ENCODE measurements around the gene PSEN2.

The PSEN2 gene

DNA sequence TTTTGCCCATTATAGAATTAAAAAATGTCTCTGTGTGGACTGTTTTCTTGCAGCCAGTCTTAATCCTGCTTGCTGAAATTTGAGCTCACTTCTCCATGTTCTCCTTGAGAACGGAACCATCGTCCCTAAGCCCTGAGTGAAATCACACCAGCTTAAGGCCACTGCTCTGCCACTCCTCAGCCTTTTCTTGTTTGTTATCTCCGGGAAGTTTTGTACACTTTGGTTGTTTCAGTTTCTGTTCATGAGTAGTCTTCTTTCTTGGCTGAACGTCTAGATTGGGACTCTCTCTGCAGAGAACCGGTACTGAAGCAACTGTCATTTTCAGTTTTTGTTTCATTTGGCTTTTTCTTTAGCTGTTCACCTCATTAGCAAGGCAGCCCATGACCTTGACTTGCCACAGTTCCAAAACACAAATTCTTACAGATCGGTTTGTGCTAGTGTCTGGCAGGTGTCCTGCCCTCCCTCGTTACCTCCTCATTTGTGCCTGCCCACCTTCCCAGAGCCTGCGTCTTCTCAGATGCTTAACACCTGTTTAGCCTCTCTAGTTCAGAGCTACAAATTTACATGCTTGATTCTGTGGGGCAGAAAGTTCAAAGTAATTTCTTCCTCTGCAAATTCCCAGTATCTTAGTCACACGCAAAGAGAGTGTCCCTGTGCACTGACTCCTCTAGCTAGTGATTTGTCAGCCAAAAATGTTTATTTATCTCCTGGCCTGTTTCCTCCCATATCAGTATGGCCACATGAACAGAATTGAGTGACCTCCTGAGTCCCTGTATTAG is 12.4 kb downstream of the PSEN2 start:
- H2AFZ ChIP-seq (ENCODE audit: low read depth, low read length) = peak overlapping the region; percentile 89
- H3K27me3 ChIP-seq (ENCODE audit: low read depth, low read length) = no peaks in the 10 kb centered on the region
- peak overlapping the region; percentile 47 for H3K9ac ChIP-seq (ENCODE audit: low read length)
- H3K4me1 ChIP-seq (ENCODE audit: low read length) = peaks cover 29% of the 10 kb centered on the region
- peak overlapping the region; percentile 68 for H3K4me3 ChIP-seq (ENCODE audit: low read length)
- TF ChIP-seq CTCF (IDR thresholded peaks at IDR 0.05; ENCODE audit: low read depth, low read length) (no peak), EZH2phosphoT487 (IDR thresholded peaks at IDR 0.05; ENCODE audit: low read depth) (no peak)
- H3K36me3 ChIP-seq (replicated peaks; ENCODE audit: low read depth, low read length) = no peaks in the 10 kb centered on the region
- H3K79me2 ChIP-seq (ENCODE audit: low read length) = no peaks in the 10 kb centered on the region
- H3K9me3 ChIP-seq (ENCODE audit: insufficient read depth, low read length) = no peaks in the 10 kb centered on the region
- H3K4me2 ChIP-seq (ENCODE audit: low read length) = peak overlapping the region; percentile 93
- peak overlapping the region; percentile 83 for H3K27ac ChIP-seq (ENCODE audit: low read length)
- no peaks in the 10 kb centered on the region for H4K20me1 ChIP-seq (ENCODE audit: insufficient read depth, low read length)

- H3K9ac ChIP-seq (ENCODE audit: low read length) = no peak overlapping the region
- H3K36me3 ChIP-seq (replicated peaks; ENCODE audit: low read depth, low read length) = no peaks in the 10 kb centered on the region
- H3K9me3 ChIP-seq (ENCODE audit: insufficient read depth, low read length) = no peaks in the 10 kb centered on the region
- H3K4me3 ChIP-seq (ENCODE audit: low read length) = 0 out of 2 replicates have a peak overlapping the region, but pooled peaks have one; percentile 68
- H3K4me1 ChIP-seq (ENCODE audit: low read length) = peaks cover 29% of the 10 kb centered on the region
- no peak for TF ChIP-seq CTCF (IDR thresholded peaks at IDR 0.05; ENCODE audit: low read depth, low read length)
- no peak for TF ChIP-seq EZH2phosphoT487 (IDR thresholded peaks at IDR 0.05; ENCODE audit: low read depth)
- H2AFZ ChIP-seq (ENCODE audit: low read depth, low read length) = no peak overlapping the region
- H3K27ac ChIP-seq (ENCODE audit: low read length) = peak overlapping the region; percentile 83; the same call in 1 of the 2 replicates
- peak overlapping the region; percentile 93 for H3K4me2 ChIP-seq (ENCODE audit: low read length)
- H4K20me1 ChIP-seq (ENCODE audit: insufficient read depth, low read length) = no peaks in the 10 kb centered on the region
- no peaks in the 10 kb centered on the region for H3K79me2 ChIP-seq (ENCODE audit: low read length)
- H3K27me3 ChIP-seq (ENCODE audit: low read depth, low read length) = no peaks in the 10 kb centered on the region
Measured at GRCh38 chr1:226883630-226884029, 13.2 kb downstream of the PSEN2 start.

DNA sequence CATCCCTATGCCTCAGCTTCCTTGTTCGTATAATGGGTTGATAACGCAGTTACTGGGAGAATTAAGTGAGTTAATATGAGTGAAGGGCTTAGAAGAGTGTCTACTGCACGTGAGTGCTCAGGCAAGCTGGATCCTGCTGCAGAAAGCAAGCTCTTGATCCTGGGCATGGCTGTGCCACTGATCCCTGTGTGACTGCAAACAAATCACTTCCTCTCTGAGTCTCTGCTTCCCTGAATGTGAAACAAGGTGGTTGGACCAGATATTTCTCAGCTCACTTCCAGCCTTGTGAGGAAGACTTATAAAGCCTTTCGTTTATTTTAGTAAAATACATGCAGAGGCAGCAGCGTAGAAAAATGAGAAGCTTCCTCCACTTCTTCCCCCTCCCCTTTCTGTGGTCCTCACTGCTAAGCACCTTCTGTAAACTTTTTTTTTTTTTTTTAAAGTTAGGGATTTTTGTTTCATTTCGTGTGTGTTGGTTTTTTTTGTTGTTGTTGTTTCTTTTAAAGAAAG is 13.8 kb downstream of the PSEN2 start:
- Histone ChIP-seq H3K27ac (ENCODE audit: low read length) (no peak overlapping the region), H4K20me1 (ENCODE audit: insufficient read depth, low read length) (no peaks in the 10 kb centered on the region), H3K4me1 (ENCODE audit: low read length) (peaks cover 29% of the 10 kb centered on the region), H3K4me2 (ENCODE audit: low read length) (no peak overlapping the region), H3K9ac (ENCODE audit: low read length) (no peak overlapping the region), H3K36me3 (replicated peaks; ENCODE audit: low read depth, low read length) (no peaks in the 10 kb centered on the region), H2AFZ (ENCODE audit: low read depth, low read length) (no peak overlapping the region), H3K9me3 (ENCODE audit: insufficient read depth, low read length) (no peaks in the 10 kb centered on the region), H3K27me3 (ENCODE audit: low read depth, low read length) (no peaks in the 10 kb centered on the region), H3K79me2 (ENCODE audit: low read length) (no peaks in the 10 kb centered on the region), H3K4me3 (ENCODE audit: low read length) (no peak overlapping the region)
- TF ChIP-seq EZH2phosphoT487 (IDR thresholded peaks at IDR 0.05; ENCODE audit: low read depth) (no peak), CTCF (IDR thresholded peaks at IDR 0.05; ENCODE audit: low read depth, low read length) (no peak)

DNA sequence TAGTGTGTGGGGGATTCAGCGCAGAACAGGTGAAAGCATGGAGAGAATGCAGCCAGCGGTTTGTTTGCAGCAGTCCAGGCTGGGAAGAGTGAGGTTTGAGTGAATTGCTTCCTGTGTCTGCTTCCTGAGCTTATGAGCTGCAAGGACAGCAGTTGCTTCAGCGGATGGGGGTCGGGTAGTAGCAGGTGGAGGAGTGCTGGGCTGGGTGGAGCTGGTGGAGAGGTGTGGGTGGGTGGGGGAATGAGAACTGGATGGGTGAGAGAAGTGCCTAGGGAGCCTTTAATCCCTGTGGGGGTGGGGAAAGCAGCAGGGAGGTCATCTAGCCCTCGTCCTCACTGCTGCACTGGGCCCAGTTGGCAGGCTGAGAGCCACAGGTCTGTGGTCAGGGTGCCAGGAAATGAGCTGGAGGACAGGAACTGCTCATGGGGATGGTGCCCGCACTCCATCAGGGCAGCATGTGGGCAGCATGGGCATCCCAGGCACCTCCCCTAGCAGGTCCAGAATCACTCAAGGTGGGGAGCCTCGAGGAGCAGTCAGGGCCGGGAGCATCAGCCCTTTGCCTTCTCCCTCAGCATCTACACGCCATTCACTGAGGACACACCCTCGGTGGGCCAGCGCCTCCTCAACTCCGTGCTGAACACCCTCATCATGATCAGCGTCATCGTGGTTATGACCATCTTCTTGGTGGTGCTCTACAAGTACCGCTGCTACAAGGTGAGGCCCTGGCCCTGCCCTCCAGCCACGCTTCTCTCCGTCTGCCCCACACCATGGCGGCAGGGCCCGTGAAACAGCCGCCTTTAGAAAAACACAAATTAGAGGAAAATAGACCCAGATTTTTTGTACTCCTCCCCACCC is 14.8 kb downstream of the PSEN2 start:
- Histone ChIP-seq H3K27ac (ENCODE audit: low read length) (no peak overlapping the region), H3K27me3 (ENCODE audit: low read depth, low read length) (no peaks in the 10 kb centered on the region), H3K79me2 (ENCODE audit: low read length) (no peaks in the 10 kb centered on the region), H3K4me3 (ENCODE audit: low read length) (no peak overlapping the region), H3K9me3 (ENCODE audit: insufficient read depth, low read length) (no peaks in the 10 kb centered on the region), H3K4me1 (ENCODE audit: low read length) (peaks cover 29% of the 10 kb centered on the region), H3K36me3 (replicated peaks; ENCODE audit: low read depth, low read length) (no peaks in the 10 kb centered on the region), H3K4me2 (ENCODE audit: low read length) (no peak overlapping the region), H3K9ac (ENCODE audit: low read length) (no peak overlapping the region), H2AFZ (ENCODE audit: low read depth, low read length) (no peak overlapping the region), H4K20me1 (ENCODE audit: insufficient read depth, low read length) (no peaks in the 10 kb centered on the region)
- TF ChIP-seq EZH2phosphoT487 (IDR thresholded peaks at IDR 0.05; ENCODE audit: low read depth) (no peak), CTCF (IDR thresholded peaks at IDR 0.05; ENCODE audit: low read depth, low read length) (no peak)
